Measurements from ENCODE around the gene MATK.

- TF ChIP-seq, protein P1, sequence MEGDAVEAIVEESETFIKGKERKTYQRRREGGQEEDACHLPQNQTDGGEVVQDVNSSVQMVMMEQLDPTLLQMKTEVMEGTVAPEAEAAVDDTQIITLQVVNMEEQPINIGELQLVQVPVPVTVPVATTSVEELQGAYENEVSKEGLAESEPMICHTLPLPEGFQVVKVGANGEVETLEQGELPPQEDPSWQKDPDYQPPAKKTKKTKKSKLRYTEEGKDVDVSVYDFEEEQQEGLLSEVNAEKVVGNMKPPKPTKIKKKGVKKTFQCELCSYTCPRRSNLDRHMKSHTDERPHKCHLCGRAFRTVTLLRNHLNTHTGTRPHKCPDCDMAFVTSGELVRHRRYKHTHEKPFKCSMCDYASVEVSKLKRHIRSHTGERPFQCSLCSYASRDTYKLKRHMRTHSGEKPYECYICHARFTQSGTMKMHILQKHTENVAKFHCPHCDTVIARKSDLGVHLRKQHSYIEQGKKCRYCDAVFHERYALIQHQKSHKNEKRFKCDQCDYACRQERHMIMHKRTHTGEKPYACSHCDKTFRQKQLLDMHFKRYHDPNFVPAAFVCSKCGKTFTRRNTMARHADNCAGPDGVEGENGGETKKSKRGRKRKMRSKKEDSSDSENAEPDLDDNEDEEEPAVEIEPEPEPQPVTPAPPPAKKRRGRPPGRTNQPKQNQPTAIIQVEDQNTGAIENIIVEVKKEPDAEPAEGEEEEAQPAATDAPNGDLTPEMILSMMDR (conservative IDR thresholded peaks at IDR 0.05), result no peak
- no peak for TF ChIP-seq ZFX (IDR thresholded peaks at IDR 0.05)
Measured at GRCh38 chr19:3832001-3832400, 45.8 kb upstream of the MATK start.

All from C4-2B (cell line).